ENCODE measurements around the gene PLPPR3.

PLPPR3 gene, protein sequence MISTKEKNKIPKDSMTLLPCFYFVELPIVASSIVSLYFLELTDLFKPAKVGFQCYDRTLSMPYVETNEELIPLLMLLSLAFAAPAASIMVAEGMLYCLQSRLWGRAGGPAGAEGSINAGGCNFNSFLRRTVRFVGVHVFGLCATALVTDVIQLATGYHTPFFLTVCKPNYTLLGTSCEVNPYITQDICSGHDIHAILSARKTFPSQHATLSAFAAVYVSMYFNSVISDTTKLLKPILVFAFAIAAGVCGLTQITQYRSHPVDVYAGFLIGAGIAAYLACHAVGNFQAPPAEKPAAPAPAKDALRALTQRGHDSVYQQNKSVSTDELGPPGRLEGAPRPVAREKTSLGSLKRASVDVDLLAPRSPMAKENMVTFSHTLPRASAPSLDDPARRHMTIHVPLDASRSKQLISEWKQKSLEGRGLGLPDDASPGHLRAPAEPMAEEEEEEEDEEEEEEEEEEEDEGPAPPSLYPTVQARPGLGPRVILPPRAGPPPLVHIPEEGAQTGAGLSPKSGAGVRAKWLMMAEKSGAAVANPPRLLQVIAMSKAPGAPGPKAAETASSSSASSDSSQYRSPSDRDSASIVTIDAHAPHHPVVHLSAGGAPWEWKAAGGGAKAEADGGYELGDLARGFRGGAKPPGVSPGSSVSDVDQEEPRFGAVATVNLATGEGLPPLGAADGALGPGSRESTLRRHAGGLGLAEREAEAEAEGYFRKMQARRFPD

DNA sequence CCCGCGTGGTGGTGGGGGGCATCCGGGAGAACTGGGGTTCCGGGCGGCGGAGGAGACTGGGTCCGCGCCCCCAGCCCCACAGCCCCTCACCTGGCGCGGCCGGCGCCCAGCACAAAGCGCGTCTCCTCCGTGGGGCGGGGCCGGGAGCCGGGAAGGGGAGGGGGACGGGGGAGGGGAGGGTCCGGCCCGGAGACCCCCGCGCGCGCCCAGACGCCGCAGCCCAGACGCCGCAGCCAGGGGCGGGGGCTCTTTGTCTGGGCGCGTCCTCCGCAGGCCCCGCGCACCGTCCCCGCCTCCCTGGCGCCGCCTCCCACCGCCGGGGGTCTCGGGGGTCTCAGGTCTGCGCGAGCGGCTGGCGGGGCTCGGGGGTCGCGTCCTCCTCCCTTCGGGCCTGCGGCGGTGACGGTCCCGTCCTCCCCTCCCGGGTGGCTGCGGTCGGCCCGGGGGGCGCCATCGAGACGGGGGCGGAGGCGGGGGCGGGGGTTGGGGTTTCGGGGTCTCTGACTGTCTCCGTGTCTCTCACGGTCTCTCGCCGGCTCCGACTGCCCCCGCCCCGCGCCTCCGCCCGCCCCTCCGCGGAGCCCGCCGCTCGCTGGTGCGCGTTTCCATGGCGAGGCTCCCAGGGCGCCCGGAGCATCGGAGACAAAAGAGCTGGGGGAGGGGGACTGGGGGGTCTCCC, at the start of gene PLPPR3:
PLPPR3 (minus strand) TSS at position 131 of the 679 bp plus-strand sequence. CDS start 396 bp downstream, outside the sequence.
- DNase-seq, result no peak

DNA sequence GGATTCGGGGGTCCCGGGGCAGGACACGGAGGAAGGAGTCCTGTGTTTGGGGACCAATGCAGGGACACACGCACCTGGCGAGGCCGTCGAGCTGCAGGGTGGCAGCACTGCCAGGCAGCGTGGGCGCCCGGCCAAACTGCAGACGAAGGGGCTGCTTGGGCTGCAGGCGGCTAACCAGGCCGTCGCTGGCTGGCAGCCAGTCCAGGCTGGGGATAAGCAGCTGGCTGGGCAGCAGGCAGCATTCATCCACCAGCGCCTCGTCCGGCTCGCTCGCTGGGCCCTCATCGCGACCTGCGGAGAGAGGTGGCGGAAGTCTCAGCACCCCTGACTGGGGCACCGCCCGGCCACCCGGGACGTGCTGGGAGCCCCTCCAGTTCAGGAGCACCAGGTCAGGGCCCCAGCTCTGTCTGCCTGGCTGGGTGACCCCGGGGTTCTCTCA, 49.2 kb upstream of the PLPPR3 start:
- no peak for DNase-seq

DNA sequence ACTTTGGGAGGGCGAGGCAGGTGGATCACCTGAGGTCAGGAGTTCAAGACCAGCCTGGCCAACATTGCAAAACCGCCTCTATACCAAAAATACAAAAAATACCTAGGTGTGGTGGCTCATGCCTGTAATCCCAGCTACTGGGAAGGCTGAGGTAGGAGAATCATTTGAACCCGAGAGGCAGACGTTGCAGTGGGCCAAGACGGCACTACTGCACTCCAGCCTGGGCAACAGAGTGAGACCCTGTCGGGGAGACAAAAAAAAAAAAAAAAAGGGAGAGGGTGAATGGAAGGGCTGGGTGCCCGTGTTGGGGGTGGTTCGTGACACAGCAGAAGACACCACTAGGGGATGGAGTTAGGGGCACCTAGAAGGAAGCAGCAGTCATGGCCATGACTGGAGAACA, 48.6 kb upstream of the PLPPR3 start:
- DNase-seq, result no peak

DNA sequence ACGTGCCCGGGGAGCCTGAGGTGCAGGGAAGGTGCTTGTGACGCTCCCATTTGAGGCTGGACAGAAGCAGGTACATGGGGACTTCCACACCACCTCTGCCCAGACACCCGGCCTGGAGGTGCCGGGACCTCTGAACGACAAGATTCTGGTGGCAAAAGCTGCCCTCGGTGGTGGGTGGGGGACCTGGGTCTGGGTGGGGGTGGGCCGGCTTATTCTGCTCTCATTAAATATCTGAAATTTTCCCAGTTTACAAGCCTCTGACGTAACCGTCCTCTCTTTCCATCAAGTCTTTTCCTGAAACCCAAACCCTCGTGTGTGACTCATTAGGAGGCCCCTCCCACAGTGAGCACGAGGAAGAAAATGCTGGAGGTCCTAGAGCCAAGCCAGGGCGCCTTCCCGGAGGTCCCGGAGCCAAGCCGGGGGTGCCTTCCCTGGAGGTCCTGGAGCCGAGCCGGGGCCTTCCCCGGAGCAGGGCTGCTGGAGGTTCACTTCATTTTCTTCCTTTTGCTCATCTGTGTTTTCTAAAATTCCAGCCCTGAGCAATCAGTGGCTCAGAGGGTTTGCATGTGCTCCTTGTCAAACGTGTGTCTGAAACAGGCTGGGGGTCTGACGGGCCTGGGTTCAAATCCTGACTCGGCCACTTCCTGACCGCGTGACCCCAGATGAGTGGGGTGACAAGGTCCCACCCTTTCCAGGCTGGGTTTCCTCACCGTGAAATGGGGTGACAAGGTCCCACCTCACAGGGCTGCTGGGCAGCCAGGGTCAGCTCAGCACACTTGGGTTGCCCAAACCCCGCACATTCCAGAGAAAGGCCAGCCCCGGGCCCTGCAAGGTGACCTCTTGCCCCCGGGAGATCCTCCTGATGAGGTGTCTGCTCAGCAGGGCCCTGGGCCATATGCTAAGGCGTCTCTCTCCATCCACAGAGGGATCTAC, 47.8 kb upstream of the PLPPR3 start:
- no peak for DNase-seq

DNA sequence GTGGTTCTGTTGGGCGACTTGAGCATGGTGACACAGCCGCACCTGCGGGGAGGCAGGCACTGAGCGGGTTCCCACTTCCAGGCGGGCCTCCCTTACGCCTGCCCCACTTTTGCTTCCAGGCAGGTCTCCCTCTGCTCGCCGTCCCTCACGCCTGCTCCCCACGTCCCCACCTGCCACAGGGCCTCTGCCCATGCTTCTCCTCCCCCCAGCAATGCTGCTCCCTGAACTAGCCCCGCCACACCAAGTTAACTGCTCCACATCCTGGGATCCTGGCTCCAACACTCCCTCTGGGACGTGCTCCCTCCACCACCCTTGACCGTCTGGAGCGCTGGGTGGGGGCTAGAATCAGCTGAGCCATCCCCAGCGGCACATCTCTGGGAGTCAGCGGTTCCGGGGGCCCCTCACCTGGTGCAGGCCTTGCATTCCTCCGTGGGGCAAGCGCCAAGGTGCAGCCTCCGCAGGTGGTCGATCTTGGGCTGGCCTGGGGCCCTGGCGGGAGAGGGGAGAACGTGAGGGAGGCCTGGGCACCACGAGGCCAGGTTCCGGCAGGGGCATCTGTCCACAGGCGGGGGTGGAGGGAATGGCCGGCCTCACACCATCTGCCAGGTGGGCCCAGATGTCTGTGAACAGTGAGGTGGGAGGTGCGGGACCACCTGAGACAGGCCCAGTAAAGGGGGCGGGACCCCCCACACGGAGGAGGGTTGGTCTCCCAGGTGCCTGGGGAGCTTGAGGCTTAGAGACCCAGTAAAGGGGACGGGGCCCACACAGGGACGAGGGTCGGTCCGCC, 46.9 kb upstream of the PLPPR3 start:
- no peak for DNase-seq

DNA sequence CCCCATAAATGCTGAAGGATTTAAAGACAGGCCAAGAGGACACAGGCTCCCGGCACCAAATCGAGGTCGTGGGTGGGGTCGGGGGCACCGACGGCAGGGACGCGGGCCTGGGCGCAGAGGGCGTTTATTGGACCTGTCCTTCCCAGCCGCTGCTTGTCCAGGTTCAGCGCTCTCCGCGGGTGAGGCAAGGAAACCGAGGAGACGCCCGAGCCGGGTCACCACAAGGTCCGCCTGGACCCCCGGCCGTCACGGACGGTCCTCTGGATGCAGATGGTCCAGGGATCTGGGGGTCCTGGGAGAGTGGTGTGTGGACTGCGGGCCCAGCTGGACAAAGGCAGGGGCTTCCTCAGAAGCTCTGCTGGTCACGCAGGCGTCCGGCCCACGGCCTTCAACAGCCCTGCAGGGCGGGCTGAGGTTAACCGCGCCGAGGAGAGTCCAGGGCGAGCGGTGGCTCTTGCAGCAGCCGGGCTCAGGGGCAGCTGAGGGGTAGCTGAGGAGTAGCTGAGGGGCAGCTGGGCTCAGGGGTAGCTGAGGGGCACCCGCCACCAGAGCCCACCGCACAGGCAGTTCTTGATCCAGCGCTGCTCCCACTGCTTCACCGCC, 46.2 kb upstream of the PLPPR3 start:
- no peak for DNase-seq

DNA sequence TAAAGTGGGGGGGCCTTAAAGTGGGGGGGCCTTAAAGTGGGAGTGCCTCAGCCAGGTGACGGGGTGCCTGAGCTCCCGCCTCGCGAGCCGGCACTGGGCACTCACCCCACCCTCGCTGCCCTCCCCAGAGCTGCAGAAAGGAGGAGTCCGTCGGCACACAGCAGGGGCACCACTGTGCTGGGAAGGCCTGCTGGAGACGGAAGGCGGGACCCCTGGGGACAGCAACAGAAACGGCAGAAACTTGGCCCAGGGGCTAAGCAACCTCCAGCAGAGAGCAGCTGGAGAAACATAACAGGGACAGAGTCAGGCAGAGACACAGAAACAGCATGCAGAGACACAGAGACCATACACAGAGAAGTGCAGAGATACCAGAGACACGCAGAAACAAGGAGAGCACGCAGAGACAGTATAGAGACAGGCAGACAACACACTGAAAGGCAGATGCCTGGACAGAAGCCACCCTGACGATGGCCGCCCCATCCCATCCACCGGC, 45.6 kb upstream of the PLPPR3 start:
- no peak for DNase-seq

DNA sequence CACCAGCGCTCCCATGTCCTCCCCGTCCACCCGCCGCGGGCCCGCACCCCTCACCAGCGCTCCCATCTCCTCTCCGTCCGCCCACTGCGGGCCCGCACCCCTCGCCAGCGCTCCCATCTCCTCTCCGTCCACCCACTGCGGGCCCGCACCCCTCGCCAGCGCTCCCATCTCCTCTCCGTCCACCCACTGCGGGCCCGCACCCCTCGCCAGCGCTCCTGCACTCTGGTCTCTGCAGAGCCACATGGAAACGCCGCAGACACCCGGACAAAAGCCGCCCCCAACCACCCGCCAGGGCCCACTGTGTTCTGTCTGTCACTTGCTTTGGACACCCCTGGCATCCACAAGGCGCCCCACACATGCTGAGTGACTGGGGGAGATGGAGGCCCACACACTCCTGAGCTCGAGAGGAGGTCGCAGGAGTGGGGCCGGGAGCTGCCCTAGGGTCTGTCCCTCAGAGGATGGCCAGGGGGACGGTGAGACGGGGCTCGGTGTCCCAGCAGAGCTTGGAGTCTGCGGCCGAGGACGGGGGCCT, 45.1 kb upstream of the PLPPR3 start:
- no peak for DNase-seq

DNA sequence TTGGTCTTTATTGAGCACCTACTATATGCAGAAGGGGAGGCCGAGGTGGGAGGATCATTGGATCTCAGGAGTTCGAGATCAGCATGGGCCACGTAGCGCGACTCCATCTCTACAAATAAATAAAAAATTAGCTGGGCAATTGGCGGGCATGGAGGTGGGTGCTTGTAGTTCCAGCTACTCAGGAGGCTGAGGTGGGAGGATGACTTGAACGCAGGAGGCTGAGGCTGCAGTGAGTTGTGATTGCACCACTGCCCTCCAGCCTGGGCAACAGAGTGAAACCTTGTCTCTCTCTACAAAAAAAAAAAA, 41.5 kb upstream of the PLPPR3 start:
- no peak for DNase-seq

DNA sequence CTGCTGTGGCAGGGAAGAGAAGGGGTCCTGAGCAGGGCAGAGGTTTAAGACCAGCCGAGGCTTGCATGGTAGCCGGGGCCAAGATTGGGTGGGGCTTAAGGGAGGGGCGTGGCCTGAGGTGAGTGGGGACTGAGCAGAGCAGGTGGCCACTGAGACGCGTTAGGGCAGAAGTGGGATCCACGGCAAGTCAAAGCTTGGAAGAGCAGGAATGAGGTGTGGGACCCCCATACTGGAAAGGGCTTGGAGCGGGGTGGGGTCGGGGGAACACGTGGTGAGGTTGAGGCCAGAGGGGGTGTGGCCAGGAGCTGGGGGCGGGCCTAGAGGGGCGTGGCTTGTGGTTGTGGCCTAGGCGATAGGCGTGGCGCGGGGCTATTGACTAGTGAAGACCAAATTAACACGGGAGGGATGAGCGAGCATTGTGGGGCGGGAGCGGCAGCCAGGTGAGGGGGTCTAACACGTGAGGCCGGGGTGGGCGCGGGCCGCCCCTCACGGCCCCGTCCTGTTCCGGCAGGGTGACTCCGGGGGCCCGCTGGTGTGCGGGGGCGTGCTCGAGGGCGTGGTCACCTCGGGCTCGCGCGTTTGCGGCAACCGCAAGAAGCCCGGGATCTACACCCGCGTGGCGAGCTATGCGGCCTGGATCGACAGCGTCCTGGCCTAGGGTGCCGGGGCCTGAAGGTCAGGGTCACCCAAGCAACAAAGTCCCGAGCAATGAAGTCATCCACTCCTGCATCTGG, 41.0 kb upstream of the PLPPR3 start:
- no peak for DNase-seq

DNA sequence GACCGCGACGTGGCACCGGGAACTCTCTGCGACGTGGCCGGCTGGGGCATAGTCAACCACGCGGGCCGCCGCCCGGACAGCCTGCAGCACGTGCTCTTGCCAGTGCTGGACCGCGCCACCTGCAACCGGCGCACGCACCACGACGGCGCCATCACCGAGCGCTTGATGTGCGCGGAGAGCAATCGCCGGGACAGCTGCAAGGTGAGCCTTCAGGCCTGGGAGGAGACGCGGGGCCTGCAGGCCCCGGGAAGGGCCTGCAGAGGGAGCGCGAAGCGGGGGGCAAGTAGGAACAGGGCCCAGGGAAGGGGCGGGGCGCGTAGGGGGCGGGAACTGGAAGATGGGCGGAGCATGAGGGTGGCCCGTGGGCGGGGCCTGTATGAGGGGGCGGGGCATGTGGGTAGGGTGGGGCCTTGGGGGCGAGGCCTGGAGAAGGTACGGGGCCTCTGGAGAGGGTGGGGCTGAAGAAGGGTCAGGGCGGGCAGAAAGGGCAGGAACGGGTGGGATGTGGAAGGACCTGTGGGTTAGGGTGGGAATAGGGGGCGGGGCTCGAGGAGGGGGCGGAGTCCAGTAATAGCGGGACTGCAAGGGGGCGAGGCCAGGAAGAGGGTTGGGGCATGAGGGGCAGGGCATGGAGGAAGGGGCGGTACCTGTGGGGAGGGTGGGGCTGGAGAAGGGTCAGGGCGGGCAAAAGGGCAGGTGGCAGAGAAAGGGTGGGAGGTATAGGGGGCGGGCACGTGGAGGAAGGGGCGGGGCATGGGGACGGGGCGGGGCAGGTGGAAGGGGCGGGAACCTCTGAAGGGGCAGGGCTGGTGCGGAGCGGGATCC, 40.2 kb upstream of the PLPPR3 start:
- no peak for DNase-seq

DNA sequence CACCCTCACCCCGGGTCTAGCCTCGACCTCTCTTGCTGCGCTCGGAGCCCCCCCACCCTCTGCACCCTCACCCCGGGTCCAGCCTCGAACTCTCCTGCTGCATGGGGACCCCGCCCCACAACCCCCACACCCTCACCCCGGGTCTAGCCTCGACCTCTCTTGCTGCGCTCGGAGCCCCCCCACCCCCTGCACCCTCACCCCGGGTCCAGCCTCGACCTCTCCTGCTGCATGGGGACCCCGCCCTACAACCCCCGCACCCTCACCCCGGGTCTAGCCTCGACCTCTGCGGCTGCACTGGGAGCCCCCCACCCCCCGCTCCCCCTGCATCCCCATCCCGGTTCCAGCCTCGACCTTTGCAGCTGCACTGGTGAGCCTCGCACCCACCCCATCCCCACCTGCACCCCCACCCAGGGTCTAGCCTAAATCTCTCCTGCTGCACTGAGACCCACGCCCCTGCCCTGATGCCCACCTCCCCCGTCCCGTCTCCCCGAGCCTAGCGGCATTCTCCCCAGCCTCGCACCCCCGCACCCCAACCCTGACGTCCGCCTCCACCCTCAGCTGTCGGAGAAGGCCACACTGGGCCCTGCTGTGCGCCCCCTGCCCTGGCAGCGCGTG, 39.5 kb upstream of the PLPPR3 start:
- no peak for DNase-seq

DNA sequence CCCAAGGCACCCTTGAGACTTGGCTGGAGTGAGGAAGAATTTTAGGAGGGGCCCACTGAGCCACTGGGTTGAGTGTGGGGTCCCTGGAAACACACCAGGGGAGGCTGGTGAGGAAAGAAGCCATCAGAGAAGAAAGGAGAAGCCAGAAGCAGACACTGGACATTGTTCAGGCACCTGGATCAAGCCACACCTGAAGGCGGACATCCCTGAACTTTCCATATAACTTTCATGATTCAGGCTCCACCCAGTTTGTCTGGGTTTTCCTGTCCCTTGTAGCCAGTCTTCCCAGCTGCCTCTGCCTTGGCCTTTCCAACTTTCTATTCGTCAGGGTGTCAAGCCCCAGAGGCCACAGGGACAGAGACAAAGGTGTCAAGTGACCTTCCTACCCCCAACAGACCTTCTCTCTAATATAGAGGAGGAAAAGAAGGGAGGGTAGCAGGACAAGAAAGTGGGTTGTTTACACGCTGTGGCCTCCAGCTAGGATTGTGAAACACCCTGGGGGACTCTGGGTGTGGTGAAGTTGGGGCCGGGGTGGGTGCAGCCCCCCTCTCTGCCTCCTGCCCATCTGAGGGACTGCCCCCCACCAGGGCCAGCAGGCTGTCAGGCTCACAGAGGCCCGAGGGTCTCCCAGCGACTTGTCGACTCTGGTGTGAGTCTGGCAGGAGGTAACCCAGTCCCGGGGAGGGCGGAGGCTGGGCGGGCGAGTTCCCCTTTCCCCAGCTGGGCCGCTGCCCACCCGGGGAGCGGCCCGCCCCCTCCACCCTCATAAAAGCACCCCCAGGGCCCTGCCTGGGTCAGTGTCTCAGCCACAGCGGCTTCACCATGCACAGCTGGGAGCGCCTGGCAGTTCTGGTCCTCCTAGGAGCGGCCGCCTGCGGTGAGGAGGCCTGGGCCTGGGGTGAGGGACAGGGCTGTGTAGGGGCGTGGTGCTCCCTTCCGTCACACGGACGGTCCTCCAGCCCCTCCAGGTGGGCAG, 37.4 kb upstream of the PLPPR3 start, which contains the start of gene CFD:
CFD (plus strand) TSS at position 797 of the 976 bp plus-strand sequence; CDS start at position 823, 26 bp downstream.
- DNase-seq, result no peak

DNA sequence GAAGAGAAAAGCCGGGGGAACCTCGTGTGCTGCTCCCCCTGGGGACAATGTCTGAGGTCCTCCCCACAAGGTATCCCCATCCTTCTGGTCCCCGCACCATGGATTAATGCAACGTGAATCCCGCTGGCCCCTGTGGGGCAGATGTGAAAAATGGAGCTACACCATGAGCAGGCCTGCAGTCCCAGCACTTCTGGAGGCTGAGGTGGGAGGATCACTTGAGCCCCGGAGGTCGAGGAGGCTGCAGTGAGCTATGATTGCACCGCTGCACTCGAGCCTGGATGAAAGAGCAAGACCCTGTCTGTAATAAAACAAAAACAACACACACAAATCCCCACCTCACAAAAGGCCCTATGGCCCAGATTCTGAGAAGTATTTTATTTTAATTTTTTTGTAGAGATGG, 36.5 kb upstream of the PLPPR3 start:
- no peak for DNase-seq

DNA sequence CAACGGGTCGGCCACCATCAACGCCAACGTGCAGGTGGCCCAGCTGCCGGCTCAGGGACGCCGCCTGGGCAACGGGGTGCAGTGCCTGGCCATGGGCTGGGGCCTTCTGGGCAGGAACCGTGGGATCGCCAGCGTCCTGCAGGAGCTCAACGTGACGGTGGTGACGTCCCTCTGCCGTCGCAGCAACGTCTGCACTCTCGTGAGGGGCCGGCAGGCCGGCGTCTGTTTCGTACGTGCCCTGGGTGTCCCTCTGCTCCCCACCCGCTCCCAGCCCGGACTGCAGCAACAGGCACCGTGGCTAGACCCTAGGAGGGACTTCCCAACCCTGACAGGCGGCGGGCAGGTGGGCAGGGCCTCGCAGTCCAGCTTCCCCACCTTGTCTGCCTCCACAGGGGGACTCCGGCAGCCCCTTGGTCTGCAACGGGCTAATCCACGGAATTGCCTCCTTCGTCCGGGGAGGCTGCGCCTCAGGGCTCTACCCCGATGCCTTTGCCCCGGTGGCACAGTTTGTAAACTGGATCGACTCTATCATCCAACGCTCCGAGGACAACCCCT, 33.9 kb upstream of the PLPPR3 start:
- no peak for DNase-seq

DNA sequence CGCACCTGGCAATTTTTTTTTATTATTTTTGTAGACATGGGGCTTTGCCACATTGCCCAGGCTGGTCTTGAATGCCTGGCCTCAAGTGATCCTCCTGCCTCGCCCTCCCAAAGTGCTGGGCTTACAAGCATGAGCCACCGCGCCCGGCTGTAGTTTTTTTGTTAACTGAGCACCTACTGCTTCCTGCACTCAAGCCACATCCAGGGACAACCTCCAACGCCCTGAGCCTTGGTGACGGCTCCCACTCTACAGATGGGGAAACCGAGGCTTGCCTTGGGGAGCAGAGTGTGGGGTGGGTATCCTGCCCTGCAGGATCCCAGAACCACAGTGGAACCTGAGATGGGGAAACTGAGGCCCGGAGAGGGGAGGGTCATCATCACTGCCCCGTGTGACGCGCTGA, 33.4 kb upstream of the PLPPR3 start:
- no peak for DNase-seq

DNA sequence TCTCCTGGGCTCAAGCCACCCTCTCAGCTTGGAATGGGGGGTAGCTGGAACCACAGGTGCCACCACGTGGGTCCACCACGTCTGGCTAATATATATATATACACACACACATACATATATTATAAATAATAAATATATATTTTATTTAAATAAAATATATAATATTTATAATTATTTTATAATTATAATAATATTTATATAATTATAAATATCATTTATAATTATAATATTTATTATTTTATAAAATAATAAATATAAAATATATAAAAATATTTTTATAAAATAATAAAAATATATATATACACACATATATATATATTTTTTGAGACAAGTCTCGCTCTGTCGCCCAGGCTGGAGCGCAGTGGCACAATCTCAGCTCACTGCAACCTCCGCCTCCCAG, 32.8 kb upstream of the PLPPR3 start:
- DNase-seq, result no peak
